Measurements from ENCODE around the gene ZNF143.
"Not testable (repeated sequence)": the region's sequence is repeated elsewhere in the genome, so short reads cannot be mapped to it uniquely, and the experiment has no call there.

Gene ZNF143

DNA sequence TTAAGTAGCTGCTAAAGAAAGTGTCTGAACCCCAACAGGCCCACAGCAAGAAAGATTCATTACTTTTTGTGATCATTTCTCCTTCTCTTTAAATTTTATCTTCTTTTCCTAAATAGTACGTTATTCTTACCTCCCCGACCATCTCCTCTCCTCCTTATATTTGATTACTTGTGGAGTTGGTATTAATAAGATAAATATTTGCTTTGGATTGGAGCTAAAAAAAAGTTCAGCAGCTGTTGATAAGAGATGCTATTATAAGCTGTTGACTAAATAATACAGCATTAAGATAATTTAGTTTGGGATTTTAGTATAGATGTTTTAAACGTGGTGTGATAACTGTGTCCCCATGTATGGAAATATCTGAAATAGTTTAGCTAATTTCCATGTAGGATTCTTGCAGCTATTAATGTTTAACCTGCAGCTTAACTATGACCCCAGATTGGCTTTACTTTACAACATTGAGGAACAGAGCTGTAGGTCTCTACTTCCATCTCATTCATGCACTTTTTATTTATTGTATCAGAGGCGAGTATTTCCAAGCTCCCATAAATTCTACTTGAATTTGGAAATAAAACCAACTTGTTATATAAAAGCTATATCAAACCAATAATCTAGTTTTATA is 37.8 kb downstream of the ZNF143 start:
- no peak for DNase-seq

- peak; percentile 75 for DNase-seq
These were observed 45.9 kb downstream of the ZNF143 start for GRCh38 chr11:9506489-9507276.

DNA sequence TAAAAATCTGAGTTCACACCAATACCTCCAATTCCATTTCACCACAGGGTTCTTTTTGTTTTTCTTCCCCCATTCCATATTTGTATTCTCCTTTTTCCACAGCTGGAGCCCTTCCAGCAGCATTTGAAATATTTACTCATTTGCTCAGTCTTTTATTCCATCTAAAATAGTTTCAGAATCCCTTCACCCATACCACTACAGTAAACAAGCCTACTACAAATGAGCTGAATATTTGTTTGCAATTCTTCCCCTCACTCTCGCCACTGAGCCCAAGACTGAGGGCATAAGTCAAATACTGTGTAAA is 46.4 kb downstream of the ZNF143 start:
- DNase-seq = no peak

DNA sequence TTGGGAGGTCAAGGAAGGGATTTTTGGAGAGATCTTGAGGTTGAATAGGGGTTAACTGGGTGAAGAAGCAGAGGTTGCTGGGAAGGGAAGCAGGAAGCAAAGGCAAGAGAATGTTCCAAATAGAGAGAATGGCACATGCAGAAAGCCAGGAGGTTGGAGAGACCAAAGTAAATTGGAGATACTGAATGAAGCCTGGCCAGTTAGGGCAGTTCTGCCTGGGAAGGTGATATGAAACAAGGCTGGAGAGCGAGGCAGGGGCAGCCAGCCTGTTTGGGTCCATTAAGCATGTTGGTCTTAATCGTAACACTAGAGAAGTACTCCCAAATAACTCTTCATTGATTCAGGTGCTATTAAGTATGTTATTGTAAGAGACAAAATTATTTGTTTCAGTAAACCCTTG is 48.2 kb downstream of the ZNF143 start:
- no peak for DNase-seq

DNA sequence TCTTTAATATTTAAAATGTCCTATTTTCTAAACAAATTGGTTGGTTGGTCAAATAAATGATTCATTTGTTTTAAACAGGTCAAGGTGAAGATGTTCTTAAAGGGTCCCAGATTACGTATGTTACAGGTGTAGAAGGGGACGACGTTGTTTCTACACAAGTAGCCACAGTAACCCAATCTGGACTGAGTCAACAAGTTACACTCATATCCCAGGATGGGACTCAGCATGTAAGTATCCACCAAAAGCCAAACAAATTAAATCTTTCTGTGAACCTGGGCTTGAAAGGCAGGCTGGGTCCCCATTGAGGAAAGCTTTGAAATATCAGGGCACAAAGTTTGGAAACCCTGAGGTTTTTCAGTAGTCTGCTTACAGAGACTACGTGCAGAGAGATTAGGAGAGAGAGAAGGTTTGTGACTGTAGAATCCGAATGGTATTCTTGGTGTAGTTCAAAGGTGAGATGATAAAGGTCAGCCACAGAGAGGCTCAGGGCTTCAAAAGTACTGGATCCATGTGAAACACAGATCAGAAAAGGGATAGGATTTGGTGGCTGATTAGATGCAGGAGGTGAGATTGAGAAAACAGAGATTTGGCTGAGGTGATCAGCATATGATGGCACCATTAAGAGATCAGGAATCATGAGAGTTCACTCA is 51.7 kb downstream of the ZNF143 start:
- no peak for DNase-seq

DNA sequence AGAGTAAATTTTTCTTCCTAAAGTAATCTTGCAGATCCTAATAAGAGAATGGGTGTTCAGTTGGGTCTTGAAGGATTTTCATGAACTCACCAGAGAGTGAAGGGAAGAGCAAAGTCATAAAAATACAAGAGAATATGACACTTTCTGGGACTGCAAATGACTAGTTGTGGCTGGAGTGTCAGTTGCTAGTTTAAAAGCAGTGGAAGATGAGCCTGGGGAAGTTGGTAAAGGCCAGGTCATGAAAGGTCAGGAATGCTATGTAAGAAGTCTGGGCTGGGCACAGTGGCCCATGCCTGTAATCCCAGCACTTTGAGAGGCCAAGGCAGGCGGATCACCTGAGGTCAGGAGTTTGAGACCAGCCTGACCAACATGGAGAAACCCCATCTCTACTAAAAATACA is 53.8 kb downstream of the ZNF143 start:
- DNase-seq = not testable (repeated sequence)

DNA sequence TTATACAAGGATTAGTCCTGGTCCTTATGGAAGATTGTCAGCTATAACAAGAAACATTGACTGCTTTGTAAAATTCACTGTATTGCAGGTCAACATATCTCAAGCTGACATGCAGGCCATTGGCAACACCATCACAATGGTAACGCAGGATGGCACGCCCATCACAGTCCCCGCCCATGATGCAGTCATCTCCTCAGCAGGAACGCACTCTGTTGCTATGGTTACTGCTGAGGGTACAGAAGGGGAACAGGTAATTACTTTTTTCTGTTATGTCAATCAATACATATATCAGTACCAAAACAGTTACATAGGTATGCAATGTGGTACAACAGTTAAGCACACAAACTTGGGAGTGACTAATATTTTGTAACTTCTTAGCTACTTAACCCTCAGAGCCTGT is 55.3 kb downstream of the ZNF143 start:
- DNase-seq = no peak

- DNase-seq = no peak
These were observed 58.1 kb downstream of the ZNF143 start for GRCh38 chr11:9518835-9519410.

GRCh38 chr11:9524001-9524400 is 63.2 kb downstream of the ZNF143 start:
- DNase-seq = no peak

GRCh38 chr11:9525116-9525515 is 64.3 kb downstream of the ZNF143 start:
- no peak for DNase-seq

DNA sequence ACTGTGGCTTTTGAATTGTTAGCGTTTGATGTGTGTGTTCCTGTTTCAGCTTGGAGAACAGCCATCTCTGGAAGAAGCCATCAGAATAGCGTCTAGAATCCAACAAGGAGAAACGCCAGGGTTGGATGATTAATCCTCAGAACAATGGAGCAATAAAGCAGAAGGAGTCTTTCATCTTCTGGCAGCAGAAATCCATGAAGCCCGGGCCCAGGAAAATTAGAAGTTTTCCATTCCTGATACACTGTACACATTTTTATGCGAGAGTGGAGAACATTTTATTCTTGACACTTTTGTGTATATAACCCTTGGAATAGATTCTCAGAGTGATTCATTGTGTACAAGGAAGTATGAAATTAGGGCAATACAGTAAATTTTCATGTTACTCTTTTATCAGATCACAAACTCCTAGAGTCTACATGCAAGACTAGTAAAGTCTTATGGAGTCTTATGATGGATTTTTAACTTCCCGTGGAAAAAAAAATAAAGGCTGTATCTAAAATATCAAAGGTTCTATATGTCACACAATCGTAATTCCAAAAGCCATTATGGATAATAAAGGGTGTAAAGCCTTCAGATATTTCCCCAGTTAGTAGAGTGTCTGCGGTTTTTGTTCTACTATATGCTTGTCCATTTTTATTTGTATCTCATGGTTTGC is 66.8 kb downstream of the ZNF143 start:
- DNase-seq = peak; percentile 40

- DNase-seq = no peak
These were observed 67.3 kb downstream of the ZNF143 start for GRCh38 chr11:9528136-9528501.

- DNase-seq = no peak
These were observed 67.9 kb downstream of the ZNF143 start for GRCh38 chr11:9528573-9529333.

DNA sequence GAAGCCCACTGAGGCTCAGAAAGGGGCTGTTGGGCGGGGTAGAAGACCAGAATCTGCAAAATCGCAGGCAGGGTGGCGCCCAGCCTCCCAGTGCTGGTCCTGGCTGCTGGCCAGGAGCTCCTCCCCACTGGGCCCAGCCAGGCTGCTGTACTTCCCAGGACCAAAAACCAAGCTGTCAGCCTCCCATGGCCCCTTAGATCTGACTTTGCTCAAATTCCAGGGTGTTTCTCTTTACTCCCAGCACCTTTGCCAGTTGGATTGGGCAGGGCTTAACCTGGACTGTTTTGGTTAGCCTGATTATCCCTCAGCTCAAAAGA is 68.5 kb downstream of the ZNF143 start:
- DNase-seq = peak; percentile 38

GRCh38 chr11:9530020-9530621 is 69.3 kb downstream of the ZNF143 start:
- DNase-seq = no peak

DNA sequence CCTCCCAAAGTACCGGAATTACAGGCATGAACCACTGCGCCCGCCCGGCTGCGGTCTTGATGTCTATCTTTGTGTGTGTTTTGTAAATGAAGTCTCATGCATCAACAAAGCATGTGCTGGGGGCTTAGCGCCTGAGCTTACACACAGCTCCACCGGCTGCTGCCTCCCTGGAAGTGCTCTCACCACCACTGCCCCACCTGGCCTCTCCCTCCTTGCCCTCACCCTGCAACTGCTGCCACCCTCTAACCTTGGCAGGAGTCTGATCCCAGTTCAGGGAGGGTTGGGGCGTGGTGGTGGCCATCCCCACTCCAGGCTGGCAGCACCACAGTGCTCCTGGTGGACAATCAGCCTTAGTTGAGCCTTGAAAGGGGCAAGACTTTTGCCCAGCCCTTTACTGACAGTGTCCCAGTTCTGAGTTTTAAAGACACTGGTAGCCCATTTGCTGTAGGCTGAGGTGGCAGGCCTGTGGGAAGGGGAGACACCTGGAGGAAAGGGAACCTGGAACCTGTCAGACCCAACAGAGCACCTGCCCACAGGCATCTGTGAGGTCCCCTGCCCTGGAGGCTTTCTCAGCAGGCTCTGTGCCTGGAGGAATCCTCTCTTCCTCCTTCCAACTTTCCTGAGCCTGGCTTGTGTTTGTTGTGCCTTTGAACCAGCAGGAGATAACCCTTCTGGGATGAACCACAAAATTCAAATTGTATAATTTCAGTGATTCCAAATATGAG is 70.3 kb downstream of the ZNF143 start:
- no peak for DNase-seq

- DNase-seq = no peak
These were observed 72.2 kb downstream of the ZNF143 start for GRCh38 chr11:9533058-9533457.

DNA sequence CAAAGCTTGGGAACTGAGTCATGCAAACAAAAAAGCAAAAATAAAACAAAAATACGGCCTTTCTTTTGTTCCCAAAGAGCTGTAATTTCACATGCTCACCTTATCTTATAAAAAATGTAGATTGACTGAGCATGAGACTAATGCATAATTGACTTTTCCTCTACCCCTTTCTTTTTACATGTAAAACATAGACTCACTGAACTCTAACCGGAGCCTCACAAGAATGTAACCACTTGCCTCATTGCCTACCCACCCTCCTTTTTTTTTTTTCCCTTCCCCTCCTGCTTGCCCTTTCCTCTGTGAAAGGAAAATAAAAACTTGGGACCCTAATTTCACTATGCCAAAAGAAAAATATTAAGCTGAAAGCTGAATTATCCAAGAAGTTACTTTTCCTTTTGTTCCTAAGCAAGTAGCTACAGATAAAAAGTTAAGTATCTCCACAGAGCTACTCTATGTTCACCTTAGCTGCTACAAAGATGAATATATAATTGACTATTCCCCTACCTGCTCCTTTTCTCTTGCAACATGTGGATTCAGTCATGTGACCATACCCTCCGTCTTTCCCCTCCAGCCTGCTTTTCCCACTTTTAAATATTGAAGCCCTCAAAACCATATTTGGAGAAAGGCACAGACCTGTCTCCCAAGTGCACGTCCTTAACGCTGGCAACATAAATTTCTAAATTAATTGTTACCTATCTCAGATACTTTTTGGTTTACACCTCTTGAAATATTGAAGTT is 73.1 kb downstream of the ZNF143 start:
- DNase-seq = no peak

GRCh38 chr11:9535189-9535781 is 74.5 kb downstream of the ZNF143 start:
- DNase-seq = peak; percentile 44

DNA sequence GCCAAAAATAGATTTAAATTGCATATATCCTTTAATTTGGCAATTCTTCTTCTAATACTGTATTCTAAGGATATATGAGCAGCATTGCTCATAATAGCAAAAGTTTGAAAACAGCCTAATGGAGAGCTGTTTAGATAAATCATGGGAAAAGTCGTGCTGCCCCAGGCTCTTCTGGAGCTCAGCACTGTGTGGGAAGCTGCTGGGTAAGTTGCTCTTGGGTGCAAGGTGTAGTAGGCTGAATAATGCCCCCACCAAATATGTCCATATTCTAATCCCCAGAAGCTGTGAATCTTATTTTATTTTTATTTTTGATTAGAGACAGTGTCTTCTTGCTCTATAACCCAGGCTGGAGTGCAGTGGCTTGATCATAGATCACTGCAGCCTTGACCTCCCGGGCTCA is 77.7 kb downstream of the ZNF143 start:
- DNase-seq = no peak

DNA sequence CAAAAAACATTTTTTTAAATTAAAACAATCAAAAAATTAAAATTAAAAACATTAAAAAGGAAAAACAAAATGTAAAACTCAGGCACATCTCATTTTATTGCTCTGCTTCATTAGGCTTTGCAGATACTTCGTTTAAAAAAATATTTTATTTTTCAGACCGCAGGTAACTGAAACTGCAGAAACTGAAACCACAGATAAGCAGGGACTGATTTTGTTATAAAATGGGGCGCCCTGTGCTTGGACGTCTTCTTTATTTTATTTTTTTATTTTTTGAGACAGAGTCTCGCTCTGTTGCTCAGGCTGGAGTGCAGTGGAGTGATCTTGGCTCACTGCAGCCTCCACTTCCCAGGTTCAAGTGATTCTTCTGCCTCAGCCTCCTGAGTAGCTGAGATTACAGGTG is 88.4 kb downstream of the ZNF143 start:
- not testable (repeated sequence) for DNase-seq

All from right hindlimb (tissue), 1 donor.